T-helper 2 cell treated with Interferon-gamma antibody and Interleukin-4, amounts not matched to agents 5 μg/mL and 100 μg/mL, for 36 hours (primary cell): ENCODE measurements around the gene ANKH.
"Not testable (repeated sequence)": the region's sequence is repeated elsewhere in the genome, so short reads cannot be mapped to it uniquely, and the experiment has no call there.

Experiments used
- DNase-seq: peaks from one replicate; pipeline ENCODE4 v3.0.0; 2021; ENCODE audit warnings: low spot score
- H3K27ac Mint-ChIP-seq: one replicate; pipeline ENCODE4 v1.8.0; 2021; ENCODE audit warnings: mild to moderate bottlenecking, mixed read lengths
- H3K27me3 Mint-ChIP-seq: one replicate; pipeline ENCODE4 v1.8.0; 2021; ENCODE audit warnings: low read depth, mixed read lengths
- H3K36me3 Mint-ChIP-seq: one replicate; pipeline ENCODE4 v1.8.0; 2021; ENCODE audit warnings: low read depth, mixed read lengths
- H3K4me1 Mint-ChIP-seq: one replicate; pipeline ENCODE4 v1.8.0; 2021; ENCODE audit warnings: low read depth, mixed read lengths
- H3K4me3 Mint-ChIP-seq: one replicate; pipeline ENCODE4 v1.8.0; 2022; ENCODE audit warnings: mild to moderate bottlenecking, moderate library complexity, mixed read lengths
- H3K9me3 Mint-ChIP-seq: one replicate; pipeline ENCODE4 v1.8.0; 2021; ENCODE audit warnings: mixed read lengths

Gene ANKH

DNA sequence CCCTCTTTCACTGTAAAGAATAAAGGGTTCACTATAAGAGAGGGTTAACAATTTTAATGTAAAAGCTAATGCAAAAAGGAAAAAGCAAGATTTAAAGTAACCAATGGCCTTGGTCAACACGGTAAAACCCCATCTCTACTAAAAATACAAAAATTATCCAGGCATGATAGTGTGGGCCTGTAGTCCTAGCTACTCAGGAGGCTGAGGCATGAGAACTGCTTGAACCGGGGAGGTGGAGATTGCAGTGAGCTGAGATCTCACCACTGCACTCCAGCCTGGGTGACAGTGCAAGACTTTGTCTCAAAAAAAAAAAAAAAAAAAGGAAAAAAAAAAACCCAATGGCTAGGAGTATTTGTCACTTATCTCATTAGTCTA, 53.8 kb downstream of the ANKH start:
- not testable (repeated sequence) for H3K27me3 Mint-ChIP-seq, H3K4me3 Mint-ChIP-seq, H3K9me3 Mint-ChIP-seq, DNase-seq, H3K27ac Mint-ChIP-seq
- Mint-ChIP-seq H3K36me3 (peaks cover 14% of the 10 kb centered on the region), H3K4me1 (peaks cover 29% of the 10 kb centered on the region)

DNA sequence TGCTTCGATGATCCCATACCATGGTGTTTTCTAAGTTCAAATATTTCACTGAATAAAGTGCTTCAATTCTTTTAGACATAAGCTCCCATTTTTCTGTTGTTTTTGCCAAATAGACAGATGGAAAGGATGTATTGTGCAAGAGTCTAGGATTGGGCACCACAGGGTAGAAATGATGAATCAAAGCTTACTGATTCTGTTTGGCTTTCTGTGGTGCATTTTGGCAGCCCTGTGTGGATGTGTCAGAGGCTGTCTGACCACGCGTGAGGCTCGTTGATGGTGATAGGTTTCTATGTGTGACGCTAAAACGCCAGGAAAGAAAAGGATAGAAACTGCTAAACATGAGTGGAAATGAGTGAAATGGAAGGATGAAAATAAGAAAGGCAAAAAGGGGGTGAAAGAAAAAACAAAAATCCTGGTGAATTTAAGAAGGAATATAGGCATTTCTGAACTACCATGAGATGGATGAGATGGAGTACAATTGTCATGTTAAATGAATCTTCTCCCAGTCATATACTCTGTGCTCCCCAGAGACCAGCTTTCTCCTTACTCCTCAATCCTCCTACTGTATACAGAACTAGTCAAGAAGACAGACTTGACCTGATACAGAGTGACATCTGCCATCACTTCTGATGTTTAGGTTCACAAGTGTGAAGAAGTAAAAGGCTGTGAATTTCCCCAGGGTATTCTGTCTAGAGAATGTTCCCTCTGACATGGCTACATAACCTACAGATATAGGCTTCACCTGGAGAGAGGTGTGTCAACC, 54.4 kb downstream of the ANKH start:
- H3K9me3 Mint-ChIP-seq, result no peaks in the 10 kb centered on the region
- H3K36me3 Mint-ChIP-seq, result peaks cover 17% of the 10 kb centered on the region
- H3K27me3 Mint-ChIP-seq, result no peaks in the 10 kb centered on the region
- peaks cover 35% of the 10 kb centered on the region for H3K4me1 Mint-ChIP-seq
- H3K4me3 Mint-ChIP-seq, result no peak overlapping the region
- DNase-seq, result peak; percentile 55
- no peak overlapping the region for H3K27ac Mint-ChIP-seq

DNA sequence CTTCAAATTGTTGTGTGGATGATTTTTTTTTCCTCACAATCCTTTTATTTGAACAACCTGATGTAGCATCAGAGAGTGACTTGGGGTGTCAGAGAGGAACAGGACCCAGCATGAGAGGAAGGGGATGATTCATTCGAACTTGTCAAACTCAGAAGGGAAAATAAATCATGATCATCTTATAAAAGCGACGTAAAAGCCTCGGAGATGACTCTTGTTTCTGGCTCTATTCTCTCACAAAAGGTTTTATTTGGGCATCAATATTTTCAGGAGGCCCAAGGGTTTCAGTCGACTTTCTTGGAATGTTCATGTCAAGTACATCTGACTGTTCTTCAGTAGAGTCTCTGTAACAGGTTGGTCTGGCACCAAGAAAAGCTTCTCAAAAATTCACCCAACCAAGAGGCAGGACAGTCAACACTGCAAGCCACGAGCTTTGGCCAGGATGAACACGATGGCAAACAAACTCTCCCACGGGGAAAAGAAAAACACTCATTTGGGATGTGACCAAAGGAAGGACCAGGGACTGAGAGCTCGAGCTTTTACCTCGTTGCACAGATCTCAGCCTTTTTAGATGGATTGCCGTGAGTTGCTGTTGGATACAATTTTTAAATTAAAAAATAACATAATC, 55.1 kb downstream of the ANKH start:
- H3K36me3 Mint-ChIP-seq, result peaks cover 17% of the 10 kb centered on the region
- DNase-seq, result no peak
- H3K27me3 Mint-ChIP-seq, result no peaks in the 10 kb centered on the region
- H3K27ac Mint-ChIP-seq, result no peak overlapping the region
- no peaks in the 10 kb centered on the region for H3K9me3 Mint-ChIP-seq
- peaks cover 37% of the 10 kb centered on the region for H3K4me1 Mint-ChIP-seq
- no peak overlapping the region for H3K4me3 Mint-ChIP-seq

DNA sequence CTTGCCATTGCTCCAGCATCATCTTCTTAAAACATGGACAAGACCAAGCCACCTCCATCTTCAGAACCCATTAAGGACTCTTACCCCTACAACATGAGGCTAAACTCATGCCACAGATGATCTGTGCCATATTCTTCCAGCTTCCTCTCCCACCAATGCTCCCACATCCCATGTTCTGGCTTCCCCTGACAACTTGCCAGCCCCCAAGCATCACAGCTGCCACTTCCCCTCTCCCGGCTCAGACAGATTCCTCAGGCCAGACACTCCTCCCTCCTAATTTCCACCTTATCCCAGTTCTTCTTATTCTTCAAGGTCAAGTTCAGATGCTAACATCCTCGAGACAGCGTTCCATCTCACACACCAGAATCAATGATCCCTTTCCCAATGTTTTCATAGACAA, 57.8 kb downstream of the ANKH start:
- H3K36me3 Mint-ChIP-seq, result peaks cover 16% of the 10 kb centered on the region
- no peaks in the 10 kb centered on the region for H3K9me3 Mint-ChIP-seq
- no peak overlapping the region for H3K27ac Mint-ChIP-seq
- no peak for DNase-seq
- H3K4me1 Mint-ChIP-seq, result peaks cover 47% of the 10 kb centered on the region
- H3K27me3 Mint-ChIP-seq, result no peaks in the 10 kb centered on the region
- no peak overlapping the region for H3K4me3 Mint-ChIP-seq

DNA sequence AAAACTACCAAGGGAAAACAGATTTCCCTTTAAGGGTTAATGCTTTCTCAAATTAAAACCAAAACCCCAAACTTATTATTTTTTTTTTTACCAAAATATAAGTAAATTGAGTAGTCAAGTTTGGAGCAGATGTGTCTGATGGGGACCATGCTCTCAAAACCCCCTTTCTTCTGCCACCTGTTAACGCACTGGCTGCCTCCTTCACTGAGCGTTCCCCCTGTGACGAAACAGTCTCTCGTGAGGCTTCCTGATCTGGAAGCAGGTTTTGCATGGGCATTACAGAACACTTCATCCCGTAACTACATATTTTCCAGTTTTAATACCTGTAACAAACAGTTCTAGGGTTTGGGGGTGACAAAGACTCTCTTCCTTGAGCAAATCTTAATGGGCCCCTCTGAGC, 59.4 kb downstream of the ANKH start:
- Mint-ChIP-seq H3K4me3 (no peak overlapping the region), H3K36me3 (peaks cover 15% of the 10 kb centered on the region), H3K27ac (peak overlapping the region; percentile 21), H3K27me3 (no peaks in the 10 kb centered on the region), H3K4me1 (peaks cover 48% of the 10 kb centered on the region), H3K9me3 (no peaks in the 10 kb centered on the region)
- DNase-seq, result no peak

DNA sequence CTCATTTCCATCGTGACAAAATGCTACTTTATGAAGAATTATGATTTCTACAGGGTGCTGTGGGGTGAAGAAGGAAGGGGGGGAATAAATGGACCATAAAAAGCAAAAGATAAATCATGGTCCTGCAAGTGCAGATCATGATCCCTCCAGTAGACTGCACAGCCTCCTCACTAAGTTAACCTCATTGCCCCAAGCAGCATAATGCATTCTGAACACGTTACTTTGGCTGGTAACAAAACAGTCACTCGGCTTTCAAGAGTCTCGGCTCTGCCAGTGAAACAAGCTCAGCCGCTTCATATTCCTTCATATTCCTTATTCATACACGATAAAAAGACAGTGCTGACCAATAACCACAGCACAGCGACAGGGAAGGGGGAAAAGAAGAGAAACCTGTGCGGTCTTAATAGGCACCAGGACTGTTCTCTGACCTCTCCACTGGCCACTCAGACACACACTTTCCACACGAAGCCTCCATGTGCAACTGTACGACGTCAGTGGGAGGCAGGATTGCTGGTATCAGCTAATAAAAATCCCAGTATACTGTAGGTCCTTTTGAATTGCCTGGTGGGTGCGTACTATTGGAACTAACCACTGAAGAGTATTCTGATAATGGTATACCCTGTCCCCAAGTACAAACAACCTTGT, 60.5 kb downstream of the ANKH start:
- Mint-ChIP-seq H3K27me3 (no peaks in the 10 kb centered on the region), H3K36me3 (peaks cover 10% of the 10 kb centered on the region), H3K9me3 (no peaks in the 10 kb centered on the region), H3K4me1 (peaks cover 45% of the 10 kb centered on the region), H3K27ac (peak overlapping the region; percentile 95), H3K4me3 (peak overlapping the region; percentile 85)
- no peak for DNase-seq

DNA sequence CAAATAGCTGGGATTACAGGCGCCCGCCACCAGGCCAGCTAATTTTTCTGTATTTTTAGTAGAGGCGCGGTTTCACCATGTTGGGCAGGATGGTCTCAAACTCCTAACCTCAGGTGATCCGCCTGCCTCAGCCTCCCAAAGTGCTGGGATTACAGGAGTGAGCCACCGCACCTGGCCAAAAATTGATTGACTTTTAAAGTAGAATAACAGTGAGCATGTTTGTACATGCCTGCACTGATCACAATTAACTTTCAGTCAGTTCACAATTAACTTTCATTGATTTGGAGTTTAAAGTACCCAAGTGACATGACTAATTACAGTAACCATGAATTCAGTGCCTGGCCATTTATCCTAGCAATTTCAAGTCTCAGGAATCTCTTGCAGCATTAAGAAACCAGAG, 61.3 kb downstream of the ANKH start:
- peaks cover 10% of the 10 kb centered on the region for H3K36me3 Mint-ChIP-seq
- peak overlapping the region; percentile 85 for H3K4me3 Mint-ChIP-seq
- no peak for DNase-seq
- peaks cover 46% of the 10 kb centered on the region for H3K4me1 Mint-ChIP-seq
- H3K27ac Mint-ChIP-seq, result peak overlapping the region; percentile 95
- no peaks in the 10 kb centered on the region for H3K27me3 Mint-ChIP-seq
- no peaks in the 10 kb centered on the region for H3K9me3 Mint-ChIP-seq

DNA sequence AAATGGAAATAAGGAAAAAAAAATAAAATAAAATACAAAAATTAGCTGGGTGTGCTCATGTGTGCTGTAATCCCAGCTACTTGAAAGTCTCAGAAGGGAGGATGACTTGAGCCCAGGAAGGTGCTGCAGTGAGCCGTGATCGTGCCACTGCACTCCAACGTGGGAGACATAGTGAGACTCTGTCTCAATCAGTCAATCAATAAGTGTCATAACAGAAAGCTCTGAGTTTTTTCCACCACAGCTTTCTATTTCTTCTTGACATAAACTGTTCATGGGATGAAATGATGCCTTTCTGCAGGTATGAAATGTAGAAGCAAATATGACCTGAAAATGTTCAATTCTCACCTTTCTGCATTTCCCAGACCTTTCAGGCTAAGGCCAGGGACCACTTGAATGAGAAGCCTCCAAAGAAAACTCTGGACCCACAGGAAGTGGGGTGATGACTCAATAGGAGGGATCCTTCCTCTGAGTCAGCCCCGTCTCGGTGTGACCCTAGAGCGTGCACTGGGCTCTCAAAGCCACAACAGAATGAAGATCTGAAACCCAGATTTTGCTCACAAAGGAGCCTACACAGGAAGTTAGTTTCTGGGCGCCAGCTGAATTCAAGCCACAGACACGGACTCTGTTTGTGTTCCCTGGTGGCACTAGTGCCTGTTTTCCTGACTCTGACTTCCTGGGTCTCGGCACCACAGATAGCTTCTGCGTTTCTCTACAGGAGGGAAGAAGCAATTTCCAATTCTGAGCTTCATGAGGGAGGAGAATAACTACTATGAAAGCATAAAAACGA, 62.0 kb downstream of the ANKH start:
- Mint-ChIP-seq H3K4me1 (peaks cover 43% of the 10 kb centered on the region), H3K36me3 (peaks cover 10% of the 10 kb centered on the region)
- DNase-seq, result peak; percentile 88

DNA sequence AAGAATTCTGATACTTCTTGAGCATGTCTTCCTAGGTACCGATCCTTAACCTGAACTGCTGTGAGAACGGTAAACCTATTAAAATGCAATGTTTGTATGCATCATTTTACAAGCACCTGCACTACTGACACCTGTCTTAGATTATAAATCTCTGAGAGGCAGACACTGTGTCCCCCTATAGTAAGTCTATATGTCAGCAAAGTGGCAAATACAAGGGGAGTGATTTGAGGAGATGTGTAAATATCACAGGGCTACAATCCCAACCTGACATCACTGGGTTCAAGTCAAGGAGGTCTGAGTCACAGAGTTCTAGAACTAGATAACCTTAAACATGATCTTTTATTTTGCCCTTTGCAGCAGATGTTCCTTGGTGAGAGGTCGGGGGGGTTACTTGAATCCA, 64.1 kb downstream of the ANKH start:
- no peak for DNase-seq
- H3K27ac Mint-ChIP-seq, result no peak overlapping the region
- H3K27me3 Mint-ChIP-seq, result no peaks in the 10 kb centered on the region
- H3K36me3 Mint-ChIP-seq, result peaks cover 12% of the 10 kb centered on the region
- H3K9me3 Mint-ChIP-seq, result no peaks in the 10 kb centered on the region
- no peak overlapping the region for H3K4me3 Mint-ChIP-seq
- H3K4me1 Mint-ChIP-seq, result peaks cover 40% of the 10 kb centered on the region

More for the DNA sequence above, 62.0 kb downstream of the ANKH start:
- Mint-ChIP-seq H3K27me3 (no peaks in the 10 kb centered on the region), H3K9me3 (no peaks in the 10 kb centered on the region), H3K27ac (peak overlapping the region; percentile 95), H3K4me3 (peak overlapping the region; percentile 85)

DNA sequence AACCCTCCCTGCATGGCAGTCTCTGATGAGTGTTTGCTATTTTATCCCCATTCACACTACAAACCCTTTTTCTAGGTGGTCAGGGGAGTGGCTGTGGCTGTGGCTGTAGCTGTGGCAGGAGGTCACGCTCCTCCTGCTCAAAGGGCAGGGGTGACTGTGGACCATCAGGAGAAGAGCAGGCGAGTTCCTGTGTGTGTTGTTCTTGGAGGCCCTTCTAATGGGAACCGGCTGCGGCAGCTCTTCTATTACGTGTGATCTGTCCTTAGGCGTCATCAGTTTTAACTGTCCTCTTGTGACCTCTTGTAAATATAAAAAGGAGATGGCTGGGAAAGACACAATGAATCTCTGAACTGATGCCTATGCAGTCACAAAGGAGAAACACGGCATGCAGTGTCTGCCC, 65.1 kb downstream of the ANKH start:
- Mint-ChIP-seq H3K27me3 (no peaks in the 10 kb centered on the region), H3K4me3 (no peak overlapping the region), H3K4me1 (peaks cover 44% of the 10 kb centered on the region), H3K27ac (no peak overlapping the region), H3K36me3 (peaks cover 15% of the 10 kb centered on the region), H3K9me3 (no peaks in the 10 kb centered on the region)
- DNase-seq, result no peak

DNA sequence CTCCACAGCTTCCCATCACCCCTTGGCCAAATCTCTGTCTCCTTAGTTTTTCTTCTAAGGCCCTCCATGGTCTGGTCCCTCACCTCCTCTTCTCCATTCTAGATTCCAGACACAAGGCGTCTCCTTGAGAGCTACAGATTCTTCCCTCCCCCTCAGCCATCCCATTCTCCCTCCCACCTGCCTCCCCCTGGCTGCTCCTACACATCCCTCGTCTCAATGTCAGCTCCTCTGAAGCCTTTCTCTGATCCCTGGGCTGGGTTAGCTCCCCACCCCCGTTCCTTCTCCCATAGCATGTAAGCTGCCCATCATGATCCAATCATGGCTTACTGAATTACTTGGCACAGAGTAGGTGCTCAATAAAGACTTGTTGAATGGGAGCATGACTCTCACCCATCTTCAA, 69.0 kb downstream of the ANKH start:
- peaks cover 31% of the 10 kb centered on the region for H3K4me1 Mint-ChIP-seq
- H3K36me3 Mint-ChIP-seq, result peaks cover 24% of the 10 kb centered on the region
- H3K27ac Mint-ChIP-seq, result no peak overlapping the region
- H3K27me3 Mint-ChIP-seq, result no peaks in the 10 kb centered on the region
- no peak for DNase-seq
- no peaks in the 10 kb centered on the region for H3K9me3 Mint-ChIP-seq
- no peak overlapping the region for H3K4me3 Mint-ChIP-seq

DNA sequence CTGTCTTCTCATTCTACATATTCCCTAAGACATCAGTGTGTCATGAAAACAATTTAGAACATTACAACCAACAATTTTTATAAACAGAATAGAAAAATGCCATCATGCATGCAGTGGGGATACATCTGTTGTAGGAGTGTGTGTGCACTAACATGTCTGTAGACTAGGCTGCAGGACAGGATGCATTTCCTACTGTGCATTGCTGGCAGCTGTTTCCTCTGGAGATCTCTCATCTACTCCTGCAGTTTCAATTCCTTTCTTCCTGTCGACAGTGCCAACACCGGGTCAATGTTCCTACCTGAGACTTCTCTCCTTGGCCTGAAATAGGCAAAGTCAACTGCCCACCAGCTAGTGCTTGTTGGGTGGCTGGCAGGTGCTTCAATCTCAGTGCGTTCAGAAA, 69.8 kb downstream of the ANKH start:
- H3K9me3 Mint-ChIP-seq, result no peaks in the 10 kb centered on the region
- H3K27ac Mint-ChIP-seq, result no peak overlapping the region
- H3K4me1 Mint-ChIP-seq, result peaks cover 28% of the 10 kb centered on the region
- H3K36me3 Mint-ChIP-seq, result peaks cover 24% of the 10 kb centered on the region
- no peak for DNase-seq
- H3K27me3 Mint-ChIP-seq, result no peaks in the 10 kb centered on the region
- H3K4me3 Mint-ChIP-seq, result peak overlapping the region; percentile 44

DNA sequence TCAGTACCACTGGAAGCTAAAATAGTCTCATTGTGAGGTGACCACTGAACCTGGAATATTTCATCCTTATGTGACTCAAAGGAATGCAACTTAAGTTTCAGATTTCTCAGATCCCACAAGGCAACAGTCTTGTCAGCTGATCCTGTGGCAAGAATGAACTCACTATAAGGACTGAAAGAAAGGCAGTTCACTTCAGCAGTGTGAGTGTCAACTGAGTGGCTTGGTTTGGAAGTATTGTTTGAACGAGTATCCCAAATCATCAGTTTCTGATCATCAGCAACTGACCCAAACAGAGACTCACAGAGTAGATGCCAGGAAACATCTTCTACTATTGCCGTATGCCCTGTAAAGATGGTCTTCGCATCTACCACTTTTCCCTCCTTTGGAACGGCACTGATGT, 74.2 kb downstream of the ANKH start:
- Mint-ChIP-seq H3K36me3 (peaks cover 22% of the 10 kb centered on the region), H3K4me1 (peaks cover 31% of the 10 kb centered on the region)
- not testable (repeated sequence) for H3K27me3 Mint-ChIP-seq, H3K4me3 Mint-ChIP-seq, DNase-seq, H3K27ac Mint-ChIP-seq, H3K9me3 Mint-ChIP-seq
